ENCODE results near the gene RIC8B. TPM values are rescaled to one million over a fixed set of nuclear protein-coding genes. Genes with fewer than 3 reads are reported as not detected.

Gene RIC8B
- total RNA-seq, 1 donor from 2014 or later: 19.7 TPM

- H3K79me2 ChIP-seq (ENCODE audit: insufficient read depth, low read length): no peaks in the 10 kb centered on the region
- H3K4me1 Mint-ChIP-seq (ENCODE audit: low read depth, unreplicated experiment): no peaks in the 10 kb centered on the region
- H3K9me3 ChIP-seq (ENCODE audit: insufficient read depth, low read depth, low read length): no peaks in the 10 kb centered on the region
- no peak overlapping the region for H2AFZ ChIP-seq (ENCODE audit: low read depth, low read length)
- H3K27me3 ChIP-seq (ENCODE audit: insufficient read depth, low read length): no peaks in the 10 kb centered on the region
- H3K27ac ChIP-seq (ENCODE audit: low read depth, low read length): no peak overlapping the region
- no peaks in the 10 kb centered on the region for H3K36me3 Mint-ChIP-seq (ENCODE audit: low read depth, unreplicated experiment)
- H3K4me2 ChIP-seq (ENCODE audit: low read length): no peak overlapping the region
- no peak overlapping the region for H3K4me3 ChIP-seq (ENCODE audit: insufficient read depth, low read depth, low read length)
- H3K9me3 Mint-ChIP-seq (ENCODE audit: unreplicated experiment): peaks cover 2% of the 10 kb centered on the region
- H3K4me3 Mint-ChIP-seq (ENCODE audit: unreplicated experiment): no peak overlapping the region
- H3K27ac Mint-ChIP-seq (ENCODE audit: unreplicated experiment): no peak overlapping the region
- peaks cover 26% of the 10 kb centered on the region for H3K27me3 Mint-ChIP-seq (ENCODE audit: low read depth, unreplicated experiment)
- no peak for TF ChIP-seq CTCF (IDR thresholded peaks at IDR 0.05; ENCODE audit: insufficient read depth, low read depth, low read length)
- no peak for TF ChIP-seq EZH2 (IDR thresholded peaks at IDR 0.05; ENCODE audit: insufficient read depth, low read length)
- DNase-seq (ENCODE audit: low read depth): no peak
- FAIRE-seq: no peak
- H3K4me1 ChIP-seq (ENCODE audit: insufficient read depth, low read length): no peaks in the 10 kb centered on the region
- H3K9ac ChIP-seq (ENCODE audit: low read length): no peak overlapping the region
- H4K20me1 ChIP-seq (ENCODE audit: insufficient read depth, low read length): no peaks in the 10 kb centered on the region
- no peaks in the 10 kb centered on the region for H3K36me3 ChIP-seq (ENCODE audit: insufficient read depth, low read length)
Measured at GRCh38 chr12:106906715-106907114, 132.2 kb downstream of the RIC8B start.

- no peaks in the 10 kb centered on the region for H3K27me3 ChIP-seq (ENCODE audit: insufficient read depth, low read length)
- no peak overlapping the region for H3K9ac ChIP-seq (ENCODE audit: low read length)
- no peak for DNase-seq (ENCODE audit: low read depth)
- FAIRE-seq: no peak
- no peaks in the 10 kb centered on the region for H3K36me3 Mint-ChIP-seq (ENCODE audit: low read depth, unreplicated experiment)
- H3K4me1 Mint-ChIP-seq (ENCODE audit: low read depth, unreplicated experiment): no peaks in the 10 kb centered on the region
- no peak overlapping the region for H3K4me3 Mint-ChIP-seq (ENCODE audit: unreplicated experiment)
- H3K27me3 Mint-ChIP-seq (ENCODE audit: low read depth, unreplicated experiment): peaks cover 23% of the 10 kb centered on the region
- H3K4me1 ChIP-seq (ENCODE audit: insufficient read depth, low read length): no peaks in the 10 kb centered on the region
- H3K27ac Mint-ChIP-seq (ENCODE audit: unreplicated experiment): no peak overlapping the region
- no peak overlapping the region for H3K4me2 ChIP-seq (ENCODE audit: low read length)
- no peaks in the 10 kb centered on the region for H4K20me1 ChIP-seq (ENCODE audit: insufficient read depth, low read length)
- no peaks in the 10 kb centered on the region for H3K36me3 ChIP-seq (ENCODE audit: insufficient read depth, low read length)
- no peak for TF ChIP-seq CTCF (IDR thresholded peaks at IDR 0.05; ENCODE audit: insufficient read depth, low read depth, low read length)
- TF ChIP-seq EZH2 (IDR thresholded peaks at IDR 0.05; ENCODE audit: insufficient read depth, low read length): no peak
- no peak overlapping the region for H3K4me3 ChIP-seq (ENCODE audit: insufficient read depth, low read depth, low read length)
- H2AFZ ChIP-seq (ENCODE audit: low read depth, low read length): no peak overlapping the region
- H3K79me2 ChIP-seq (ENCODE audit: insufficient read depth, low read length): no peaks in the 10 kb centered on the region
- no peaks in the 10 kb centered on the region for H3K9me3 ChIP-seq (ENCODE audit: insufficient read depth, low read depth, low read length)
- peaks cover 2% of the 10 kb centered on the region for H3K9me3 Mint-ChIP-seq (ENCODE audit: unreplicated experiment)
- H3K27ac ChIP-seq (ENCODE audit: low read depth, low read length): no peak overlapping the region
Measured at GRCh38 chr12:106907411-106907810, 132.9 kb downstream of the RIC8B start.

GRCh38 chr12:106907846-106908245 is 133.4 kb downstream of the RIC8B start:
- H3K4me1 ChIP-seq (ENCODE audit: insufficient read depth, low read length): no peaks in the 10 kb centered on the region
- no peak overlapping the region for H3K27ac ChIP-seq (ENCODE audit: low read depth, low read length)
- Mint-ChIP-seq H3K9me3 (ENCODE audit: unreplicated experiment) (peaks cover 2% of the 10 kb centered on the region), H3K27me3 (ENCODE audit: low read depth, unreplicated experiment) (peaks cover 19% of the 10 kb centered on the region), H3K4me1 (ENCODE audit: low read depth, unreplicated experiment) (no peaks in the 10 kb centered on the region), H3K36me3 (ENCODE audit: low read depth, unreplicated experiment) (no peaks in the 10 kb centered on the region), H3K27ac (ENCODE audit: unreplicated experiment) (no peak overlapping the region), H3K4me3 (ENCODE audit: unreplicated experiment) (no peak overlapping the region)
- H3K4me2 ChIP-seq (ENCODE audit: low read length): no peak overlapping the region
- no peaks in the 10 kb centered on the region for H4K20me1 ChIP-seq (ENCODE audit: insufficient read depth, low read length)
- H3K4me3 ChIP-seq (ENCODE audit: insufficient read depth, low read depth, low read length): no peak overlapping the region
- no peaks in the 10 kb centered on the region for H3K79me2 ChIP-seq (ENCODE audit: insufficient read depth, low read length)
- no peak for TF ChIP-seq CTCF (IDR thresholded peaks at IDR 0.05; ENCODE audit: insufficient read depth, low read depth, low read length)
- TF ChIP-seq EZH2 (IDR thresholded peaks at IDR 0.05; ENCODE audit: insufficient read depth, low read length): no peak
- no peaks in the 10 kb centered on the region for H3K36me3 ChIP-seq (ENCODE audit: insufficient read depth, low read length)
- no peaks in the 10 kb centered on the region for H3K27me3 ChIP-seq (ENCODE audit: insufficient read depth, low read length)
- no peak overlapping the region for H3K9ac ChIP-seq (ENCODE audit: low read length)
- DNase-seq (ENCODE audit: low read depth) (no peak), FAIRE-seq (no peak)
- H3K9me3 ChIP-seq (ENCODE audit: insufficient read depth, low read depth, low read length): no peaks in the 10 kb centered on the region
- no peak overlapping the region for H2AFZ ChIP-seq (ENCODE audit: low read depth, low read length)

Measured in astrocyte (in vitro differentiated cells and primary cell).